NT2/D1 (cell line): Measurements from ENCODE around the gene MKRN2.

ENCODE experiments used
- SUZ12 ChIP-seq: IDR thresholded peaks from 2 replicates; pipeline ENCODE4 v1.6.1; 2011; ENCODE audit not compliant: insufficient read length, insufficient read depth; ENCODE audit errors: extremely low read depth
- YY1 ChIP-seq: IDR thresholded peaks from 2 replicates; pipeline ENCODE4 v1.6.1; 2011; ENCODE audit not compliant: insufficient read length, insufficient read depth

- TF ChIP-seq YY1 (no peak), SUZ12 (no peak)
Measured at GRCh38 chr3:12515631-12516030, 41.3 kb upstream of the MKRN2 start.
